Left ventricle myocardium superior (tissue), 1 donor: Measurements from ENCODE around the gene HS3ST3A1. TPM values are rescaled to one million over a fixed set of nuclear protein-coding genes. Genes with fewer than 3 reads are reported as not detected.
"Not testable (repeated sequence)": the region's sequence is repeated elsewhere in the genome, so short reads cannot be mapped to it uniquely, and the experiment has no call there.

Experiments used
- ATAC-seq: fragments of 200-7000 bp; cut with Tn5 transposase; one replicate; pipeline ENCODE4 v1.9.1; 2020; ENCODE audit warnings: mild to moderate bottlenecking, moderate library complexity
- DNase-seq: peaks from one replicate; pipeline ENCODE4 v3.0.0-alpha.2; 2020
- intact Hi-C: fragments of 100-400 bp; cut with micrococcal nuclease; formaldehyde crosslinking; loops from one replicate; pipeline ENCODE4 v1.11.0; 2022
- total RNA-seq: library from RNA; stranded (reverse); fragmentation: NEBNext Ultra II Directional; extraction: Animal tissue kit (Norgen Biotek cat#: 25700); gene quantifications from one replicate; pipeline ENCODE4 v1.2.1, GENCODE V29; 2021
- donor health status: DM: no; HTN: yes; CAD: no; lungs with severe emphysema.

Gene HS3ST3A1
- total RNA-seq, 1 donor from 2014 or later: 0.57 TPM

DNA sequence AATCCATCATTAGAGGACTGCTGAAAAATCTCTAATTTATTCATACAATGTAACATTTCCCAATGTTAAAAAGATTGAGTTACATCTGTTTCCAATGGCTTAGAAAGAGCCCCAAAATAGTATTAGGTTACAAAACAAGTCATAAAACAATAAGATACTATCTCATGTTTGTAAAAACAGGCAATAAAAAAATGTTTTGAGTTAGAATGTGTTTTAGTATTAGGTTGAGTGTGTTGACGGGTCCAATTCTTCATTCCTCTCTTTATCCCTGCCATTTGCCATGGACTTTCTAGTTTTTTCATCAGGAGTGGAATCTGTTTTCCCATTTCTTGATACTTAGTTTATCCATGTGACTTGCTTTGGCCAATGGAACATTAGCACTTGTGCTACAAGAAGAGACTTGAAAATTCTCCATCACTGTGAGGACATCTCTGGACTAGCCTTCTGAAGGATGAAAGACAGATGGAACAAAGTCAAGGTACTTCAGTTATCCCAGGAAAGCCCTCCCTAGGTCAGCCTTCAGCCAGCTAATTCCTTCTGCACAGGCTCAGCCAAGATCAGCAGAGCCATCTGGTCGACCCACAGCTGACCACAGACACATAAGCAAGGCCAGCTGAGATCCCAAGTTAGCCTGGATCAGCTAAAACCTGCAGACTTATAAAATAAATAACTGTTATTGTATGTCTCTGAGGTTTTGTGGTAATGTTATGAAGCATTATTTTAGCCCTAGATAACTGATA, 83.3 kb downstream of the HS3ST3A1 start:
- DNase-seq (no peak), ATAC-seq (no peak)
- intact Hi-C loops: no loop called here

DNA sequence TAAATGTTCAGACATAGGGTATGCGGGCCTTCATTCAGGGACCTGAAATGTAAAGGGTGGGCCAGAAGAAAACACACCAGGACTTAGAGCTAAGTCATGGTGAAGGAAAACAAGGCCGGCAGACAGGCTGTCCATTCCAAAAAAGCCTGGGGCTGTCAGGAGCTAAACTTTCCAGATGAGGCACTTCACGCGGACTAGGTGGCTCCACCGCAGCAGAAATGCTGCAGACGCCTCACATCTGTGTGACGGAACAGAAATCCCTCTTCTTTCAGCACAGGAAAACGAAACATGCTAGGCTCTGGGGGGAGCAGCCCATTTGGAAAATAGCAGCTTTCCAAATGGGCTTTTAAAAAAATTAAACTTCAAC, 88.7 kb downstream of the HS3ST3A1 start:
- DNase-seq: peak; percentile 31
- peak; percentile 71 for ATAC-seq

DNA sequence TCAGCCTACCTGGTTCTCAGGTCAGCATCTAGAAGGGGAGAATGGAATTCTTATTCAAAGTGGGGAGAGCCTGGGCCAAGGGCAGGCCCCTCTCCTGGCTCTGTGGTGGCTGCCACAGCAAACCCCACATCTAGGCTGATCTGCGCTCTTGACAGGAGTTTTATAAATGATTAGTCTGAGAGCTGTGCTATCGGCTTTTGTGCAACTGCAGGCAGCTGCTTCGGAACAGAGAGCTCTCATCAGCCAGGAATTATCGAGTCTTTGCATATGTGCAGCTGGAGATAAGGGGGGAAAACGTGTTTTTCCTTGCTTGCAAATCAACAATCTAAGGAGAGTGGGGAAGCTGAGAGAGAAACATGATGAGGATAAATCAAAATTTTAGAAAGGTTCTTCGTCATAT, 91.7 kb downstream of the HS3ST3A1 start:
- DNase-seq: no peak
- intact Hi-C loops: no loop called here
- ATAC-seq: peak; percentile 50

More for the DNA sequence above, 88.7 kb downstream of the HS3ST3A1 start:
- intact Hi-C loops: no loop called here

DNA sequence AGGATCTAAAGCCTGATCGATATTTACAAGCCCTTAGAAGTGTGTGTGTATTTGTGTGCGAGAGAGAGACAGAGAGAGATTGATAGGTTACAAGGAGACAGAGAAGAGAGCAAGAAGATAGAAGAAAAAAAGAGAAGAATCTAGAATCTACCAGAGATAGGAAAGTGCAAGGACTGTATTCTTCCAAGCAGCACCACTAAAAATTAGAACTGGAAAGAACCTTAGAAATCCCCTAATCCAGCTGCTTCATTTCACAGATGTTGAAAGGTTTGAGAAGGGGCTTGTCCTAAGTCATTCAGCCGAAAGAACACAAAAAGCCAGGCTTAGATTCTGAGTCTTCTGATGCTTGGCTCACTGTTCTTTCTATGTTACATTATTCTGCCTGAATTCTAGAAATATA, 92.2 kb downstream of the HS3ST3A1 start:
- intact Hi-C loops: no loop called here
- DNase-seq: no peak
- ATAC-seq: peak; percentile 56

DNA sequence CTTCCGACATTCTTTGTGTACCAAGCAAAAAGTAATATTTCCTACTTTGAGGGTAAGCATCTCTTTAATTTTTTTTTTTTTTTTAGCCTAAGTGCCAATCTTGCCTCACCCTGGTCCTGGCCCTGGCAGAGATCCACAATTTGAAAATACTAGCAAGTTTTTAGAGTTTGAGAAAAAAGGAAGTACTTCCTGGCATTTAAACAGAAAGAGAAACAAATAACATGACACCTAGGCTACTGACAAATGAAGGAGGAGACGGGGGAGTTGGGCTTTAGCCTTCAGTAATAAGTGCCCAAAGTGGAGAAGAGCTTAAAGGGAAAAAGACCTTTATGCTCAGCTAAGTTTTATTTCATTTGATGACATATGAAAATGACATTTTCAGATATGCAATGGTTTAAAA, 92.8 kb downstream of the HS3ST3A1 start:
- ATAC-seq: no peak
- intact Hi-C loops: no loop called here

DNA sequence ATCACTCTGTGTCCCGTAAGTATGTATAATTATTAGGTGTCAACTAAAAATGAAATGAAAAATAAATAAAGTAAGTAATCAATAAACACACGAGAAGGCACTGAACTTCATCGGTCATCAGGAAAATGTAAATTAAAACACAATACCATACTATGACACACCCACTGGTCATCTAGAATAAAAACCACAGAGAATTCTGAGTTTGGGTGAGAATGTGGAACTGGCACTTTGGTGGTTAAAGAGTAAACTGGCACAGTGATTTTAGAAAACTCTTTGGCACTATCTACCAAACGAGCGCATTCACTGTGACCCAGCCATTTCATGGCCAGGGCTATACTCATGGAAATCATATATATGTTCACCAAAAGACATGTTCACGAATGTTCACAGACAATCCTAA, 98.2 kb downstream of the HS3ST3A1 start:
- intact Hi-C loops: no loop called here
- ATAC-seq (no peak), DNase-seq (no peak)

More for the DNA sequence above, 92.8 kb downstream of the HS3ST3A1 start:
- DNase-seq: no peak

DNA sequence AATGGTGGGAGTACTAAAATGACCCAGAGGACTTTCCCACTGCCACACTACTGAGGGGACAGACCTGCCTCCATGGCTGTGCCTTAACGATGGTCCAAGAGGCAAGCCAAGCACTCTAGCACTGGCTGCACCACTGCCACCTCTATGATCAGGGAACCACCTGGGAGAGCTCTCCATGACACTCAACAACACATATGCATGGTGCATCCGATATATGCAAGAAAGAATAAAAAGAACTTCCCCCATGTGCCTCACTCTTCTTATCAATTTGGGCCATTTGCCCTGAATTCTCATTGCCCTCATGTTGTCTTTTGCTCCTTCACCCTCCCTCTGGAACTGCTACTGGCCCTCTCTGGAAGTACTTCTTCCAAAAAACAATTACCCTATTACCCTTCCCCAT, 99.5 kb downstream of the HS3ST3A1 start:
- DNase-seq (no peak), ATAC-seq (no peak)
- intact Hi-C loops: no loop called here

DNA sequence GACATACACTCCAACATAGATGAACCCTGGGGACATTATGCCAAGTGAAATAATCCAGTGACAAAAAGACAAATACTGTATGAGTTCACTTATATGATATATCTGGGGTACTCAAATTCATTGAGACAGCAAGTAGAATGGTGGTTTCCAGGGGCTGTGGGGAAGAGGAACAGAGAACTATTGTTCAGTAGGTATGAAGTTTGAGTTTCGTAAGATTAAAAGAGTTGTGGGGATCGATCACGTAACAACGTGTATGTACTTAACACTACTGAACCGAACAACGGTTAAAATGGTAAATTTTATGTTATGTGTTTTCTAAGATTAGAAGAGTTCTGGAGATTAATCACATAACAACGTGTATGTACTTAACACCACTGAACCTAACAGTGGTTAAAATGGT, 100.8 kb downstream of the HS3ST3A1 start:
- DNase-seq (no peak), ATAC-seq (no peak)
- intact Hi-C loops: no loop called here

DNA sequence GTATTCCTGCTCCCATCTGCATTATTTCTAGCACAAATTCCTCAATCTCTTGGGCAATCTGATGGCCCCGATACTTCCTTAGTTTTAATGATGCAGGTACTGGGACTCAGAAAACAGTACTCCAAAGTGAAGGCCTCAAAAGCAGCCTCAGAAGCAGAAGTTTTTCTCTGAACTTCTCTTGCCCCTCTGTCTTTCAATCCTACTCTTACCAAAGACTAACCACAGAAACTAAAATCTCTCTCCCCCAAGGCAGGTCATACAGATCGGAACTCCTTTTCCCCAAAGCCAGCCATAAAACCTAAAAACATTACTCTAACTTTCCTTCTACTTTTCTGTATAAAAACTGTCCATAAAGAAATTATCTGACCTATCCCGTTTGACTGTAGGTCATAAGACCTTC, 103.5 kb downstream of the HS3ST3A1 start:
- DNase-seq: no peak
- intact Hi-C loops: no loop called here

DNA sequence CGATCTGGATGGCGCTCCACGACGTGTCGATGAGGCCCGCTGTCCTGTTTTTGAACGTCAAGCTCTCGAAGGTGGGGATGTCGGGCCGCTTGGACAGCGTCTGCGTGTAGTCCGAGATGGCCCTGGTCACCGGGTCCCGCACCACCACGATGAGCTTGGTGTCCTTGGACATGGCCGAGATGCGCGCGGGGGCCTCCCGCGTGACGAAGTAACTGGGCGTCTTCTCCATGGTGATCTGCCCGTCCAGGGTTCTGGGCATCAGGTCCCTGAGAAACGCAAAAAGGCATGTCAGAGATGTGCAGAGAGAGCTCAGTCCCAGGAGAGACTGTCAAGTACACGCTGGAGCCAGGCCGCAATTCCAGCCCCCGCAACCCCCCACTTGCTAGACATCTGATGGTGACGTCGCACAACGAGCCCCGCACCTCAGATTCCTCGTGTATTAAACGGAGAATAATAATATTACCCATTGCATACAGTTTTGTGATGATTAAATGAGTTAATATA, 105.1 kb downstream of the HS3ST3A1 start:
- intact Hi-C loops, DNase-seq: not testable (repeated sequence)

More for the DNA sequence above, 103.5 kb downstream of the HS3ST3A1 start:
- no peak for ATAC-seq

DNA sequence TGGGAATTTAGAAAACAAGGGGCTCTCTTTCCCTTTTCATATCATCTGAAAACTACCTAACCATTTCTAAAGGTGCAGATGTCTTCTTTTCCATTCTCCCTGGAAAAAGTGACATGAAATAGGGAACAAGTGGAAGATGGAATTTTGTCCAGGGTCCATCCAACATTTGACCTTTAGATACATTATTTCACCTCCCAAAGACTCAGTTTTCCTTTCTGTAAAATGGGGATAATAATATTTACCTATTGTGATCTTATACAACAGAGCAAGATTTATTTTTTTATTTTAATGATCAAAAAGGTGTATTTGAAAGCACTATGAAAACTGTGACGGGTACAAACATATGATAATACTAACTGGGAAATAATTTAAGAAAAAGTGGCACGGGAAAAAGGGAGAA, 106.3 kb downstream of the HS3ST3A1 start:
- ATAC-seq: no peak
- intact Hi-C loops: no loop called here
- DNase-seq: no peak

More for the DNA sequence above, 105.1 kb downstream of the HS3ST3A1 start:
- ATAC-seq: not testable (repeated sequence)

DNA sequence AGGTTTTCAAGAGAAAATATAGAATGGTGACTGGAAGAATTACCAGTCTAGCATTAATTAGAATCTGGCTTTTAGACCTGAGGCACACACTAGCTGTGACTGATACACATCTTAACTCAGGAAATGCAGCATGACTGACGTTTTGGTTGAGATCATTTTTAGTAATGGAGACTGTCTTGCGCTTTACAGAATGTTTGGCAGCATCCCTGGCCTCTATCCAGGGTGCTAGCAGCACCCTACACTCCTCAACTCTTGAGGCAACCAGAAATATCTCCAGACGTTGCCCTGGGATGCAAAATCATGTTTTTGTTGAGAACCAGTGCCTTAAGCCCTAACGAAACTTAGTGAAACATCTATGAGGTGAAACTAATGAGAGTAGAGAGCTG, 109.0 kb downstream of the HS3ST3A1 start:
- intact Hi-C loops: no loop called here
- no peak for DNase-seq
- no peak for ATAC-seq

DNA sequence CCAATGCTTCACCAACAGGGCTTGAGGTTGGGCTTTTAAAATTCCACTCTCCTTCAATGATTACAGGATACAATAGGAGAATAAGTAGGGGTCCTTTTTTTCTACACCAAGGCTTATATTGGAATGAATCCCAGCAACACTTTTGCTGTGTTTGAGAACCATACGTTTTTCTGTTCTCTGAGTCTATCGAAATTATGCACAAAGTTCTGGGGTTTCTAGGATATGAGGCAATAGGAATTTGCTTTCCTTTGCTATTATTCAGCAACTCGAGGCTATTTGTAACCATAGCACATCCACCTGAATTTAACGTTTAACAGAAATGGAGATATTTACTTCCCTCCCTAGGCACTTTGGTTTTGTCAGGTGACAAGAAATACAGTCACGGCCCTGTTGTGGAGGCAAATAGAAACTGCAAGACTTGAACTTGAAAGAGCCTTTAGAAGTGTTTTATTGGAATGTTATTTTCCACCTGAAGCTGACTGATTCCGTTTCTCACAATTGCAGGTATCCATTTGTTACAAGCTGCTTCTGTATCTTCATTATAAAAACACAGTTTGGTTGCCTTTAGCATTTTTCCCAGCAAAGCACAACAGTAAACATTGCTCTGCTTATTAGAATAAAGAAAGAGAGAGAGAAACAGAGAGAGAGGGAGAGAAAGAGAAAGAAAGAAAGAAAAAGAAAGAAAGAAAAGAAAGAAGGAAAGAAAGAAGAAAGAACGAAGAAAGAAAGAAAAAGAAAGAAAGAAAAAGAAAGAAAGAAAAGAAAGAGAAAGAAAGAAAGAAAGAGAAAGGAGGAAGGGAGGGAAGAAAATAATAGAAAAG, 109.6 kb downstream of the HS3ST3A1 start:
- ATAC-seq (no peak), DNase-seq (no peak)
- intact Hi-C loops: no loop called here

DNA sequence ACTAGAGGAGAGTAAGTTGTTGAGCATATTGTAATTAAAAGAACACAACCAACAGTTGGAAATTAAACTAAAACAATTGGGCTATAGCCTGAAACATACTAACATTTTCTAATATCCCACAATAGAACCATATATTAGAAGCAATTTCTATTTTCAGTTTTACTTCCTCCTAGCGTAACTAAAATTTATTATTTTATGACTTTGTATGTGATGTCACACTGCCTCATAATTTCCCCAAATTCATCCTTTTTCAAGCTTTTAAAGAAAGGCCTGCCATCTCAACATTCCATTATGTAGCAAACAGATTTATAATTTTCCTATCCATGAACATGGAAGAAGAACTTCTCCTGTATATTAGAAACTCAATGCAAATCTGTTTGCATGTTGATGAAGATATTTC, 110.2 kb downstream of the HS3ST3A1 start:
- intact Hi-C loops: no loop called here

DNA sequence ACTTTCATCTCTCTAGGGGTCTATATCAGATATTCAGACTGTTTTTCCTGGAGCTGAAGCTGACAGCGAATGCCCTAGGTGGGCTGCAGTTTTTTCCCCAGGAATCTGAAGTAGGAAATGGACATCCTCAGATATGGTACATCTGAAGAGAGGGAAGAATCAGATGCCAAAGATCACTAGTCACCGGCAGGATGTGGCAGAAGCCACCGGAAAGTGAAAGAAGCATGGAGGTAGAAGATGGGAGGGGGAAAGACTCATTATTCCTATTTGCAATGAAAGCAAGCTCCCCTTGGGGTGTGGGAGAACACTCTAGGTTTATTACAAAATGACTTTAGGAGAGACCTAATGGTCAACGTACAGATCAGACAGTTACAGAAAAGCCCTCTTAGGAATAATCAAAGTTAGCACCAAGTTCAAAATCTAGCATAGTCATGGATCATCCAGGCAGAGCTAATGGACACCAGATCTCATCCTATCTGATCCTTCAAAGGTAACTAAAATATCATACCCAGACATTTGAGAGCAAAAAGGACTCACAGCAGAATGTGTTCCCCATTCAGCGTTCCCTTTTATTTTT, 110.7 kb downstream of the HS3ST3A1 start:
- no peak for DNase-seq
- intact Hi-C loops: no loop called here
- ATAC-seq: no peak

More for the DNA sequence above, 110.2 kb downstream of the HS3ST3A1 start:
- ATAC-seq: no peak
- DNase-seq: no peak

DNA sequence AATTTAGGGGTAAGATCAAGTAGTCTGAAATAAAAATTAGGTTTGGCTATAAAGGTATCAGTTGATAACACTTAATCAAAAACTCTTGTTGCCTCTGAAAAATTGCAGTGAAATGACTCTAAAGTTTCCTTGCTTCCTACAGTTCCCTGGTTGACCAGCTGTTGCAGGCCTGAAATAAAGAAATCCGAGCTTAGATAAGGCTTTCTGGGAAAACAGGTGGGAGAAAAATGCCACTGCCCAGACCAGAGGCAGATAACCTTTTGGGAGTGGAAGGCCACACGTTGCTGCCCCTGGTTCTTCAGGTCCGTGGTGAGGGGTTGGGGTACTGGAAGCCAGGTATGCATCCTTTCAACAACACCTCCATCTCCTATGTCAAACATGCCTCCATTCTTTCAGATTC, 111.3 kb downstream of the HS3ST3A1 start:
- DNase-seq: no peak
- intact Hi-C loops: no loop called here
- no peak for ATAC-seq

DNA sequence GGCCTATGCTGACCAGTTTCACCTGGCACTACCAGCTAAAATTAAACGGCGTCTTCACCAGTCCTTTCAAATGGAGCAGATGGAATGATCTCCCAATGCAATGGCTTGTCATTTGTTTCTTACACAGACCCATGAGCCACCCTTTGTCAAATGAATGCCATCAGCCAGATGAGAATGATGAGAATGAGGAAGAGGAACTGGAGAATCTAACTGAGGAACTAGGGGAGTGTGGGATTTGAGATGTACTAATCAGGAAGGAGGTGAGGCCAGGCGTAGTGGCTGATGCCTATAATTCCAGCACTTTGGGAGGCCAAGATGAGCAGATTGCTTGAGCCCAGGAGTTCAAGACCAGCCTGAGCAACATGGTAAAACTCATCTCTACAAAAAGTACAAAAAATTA, 116.4 kb downstream of the HS3ST3A1 start:
- DNase-seq (no peak), ATAC-seq (no peak)
- intact Hi-C loops: no loop called here

DNA sequence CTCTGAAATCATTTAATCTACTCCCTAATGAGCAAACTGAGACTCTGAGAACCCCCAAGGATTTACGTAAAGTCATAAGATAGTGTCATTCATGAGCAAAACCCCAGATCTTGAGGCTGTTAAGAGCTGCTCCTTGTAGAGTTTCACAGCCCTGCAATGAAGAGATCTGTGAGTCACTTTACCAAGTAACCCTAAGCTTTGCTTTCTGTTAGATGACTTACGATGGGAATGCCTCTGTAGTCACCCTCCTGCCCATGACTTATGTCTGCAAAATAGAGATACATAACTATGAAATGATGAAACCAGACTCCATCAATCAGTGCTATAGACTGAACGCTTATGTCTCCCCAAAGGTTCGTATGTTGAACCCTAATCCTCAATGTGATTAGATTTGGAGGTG, 117.7 kb downstream of the HS3ST3A1 start:
- ATAC-seq: no peak
- DNase-seq: no peak
- intact Hi-C loops: no loop called here

DNA sequence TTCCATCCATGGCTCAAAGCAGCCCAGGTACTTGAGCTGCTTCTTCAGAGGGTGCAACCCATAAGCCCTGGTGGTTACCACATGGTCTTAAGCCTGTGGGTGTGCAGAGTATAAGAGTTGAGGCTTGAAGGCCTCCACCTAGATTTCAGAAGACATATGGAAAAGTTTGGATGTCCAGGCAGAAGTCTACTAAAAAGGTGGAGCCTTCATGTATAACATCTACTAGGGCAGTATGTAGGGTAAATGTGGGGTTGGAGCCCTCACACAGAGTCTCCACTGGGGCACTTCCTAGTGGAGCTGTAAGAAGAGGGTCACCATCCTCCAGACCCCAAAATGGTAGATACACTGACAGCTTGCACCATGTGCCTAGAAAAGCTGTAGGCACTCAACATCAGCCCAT, 120.9 kb downstream of the HS3ST3A1 start:
- DNase-seq: no peak
- intact Hi-C loops: no loop called here
- ATAC-seq: no peak

DNA sequence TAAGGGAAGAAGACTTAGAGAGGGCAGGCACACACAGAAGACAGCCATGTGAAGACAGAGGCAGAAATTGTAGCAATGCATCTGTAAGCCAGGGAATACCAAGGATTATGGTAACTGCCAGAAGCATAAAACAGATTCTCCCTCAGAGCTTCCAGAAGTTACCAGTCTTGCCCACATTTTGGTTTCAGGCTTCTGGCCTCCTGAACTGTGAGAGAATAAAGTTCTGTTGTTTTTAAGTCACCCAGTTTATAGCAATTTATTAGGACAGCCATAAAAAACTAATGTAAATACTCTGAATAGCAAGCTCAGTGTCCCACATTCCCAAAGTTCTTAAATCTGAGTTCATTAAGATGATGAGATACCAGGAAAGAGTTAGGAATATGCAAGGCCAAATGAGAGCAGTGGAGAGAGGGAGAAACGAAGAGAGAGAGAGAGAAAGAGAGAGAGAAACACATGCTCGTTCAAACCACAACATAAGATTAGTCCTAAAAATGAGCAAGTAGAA, 123.4 kb downstream of the HS3ST3A1 start:
- no peak for DNase-seq
- no peak for ATAC-seq
- intact Hi-C loops: no loop called here
